ENCODE results near the gene FRMD5.

The FRMD5 gene

DNA sequence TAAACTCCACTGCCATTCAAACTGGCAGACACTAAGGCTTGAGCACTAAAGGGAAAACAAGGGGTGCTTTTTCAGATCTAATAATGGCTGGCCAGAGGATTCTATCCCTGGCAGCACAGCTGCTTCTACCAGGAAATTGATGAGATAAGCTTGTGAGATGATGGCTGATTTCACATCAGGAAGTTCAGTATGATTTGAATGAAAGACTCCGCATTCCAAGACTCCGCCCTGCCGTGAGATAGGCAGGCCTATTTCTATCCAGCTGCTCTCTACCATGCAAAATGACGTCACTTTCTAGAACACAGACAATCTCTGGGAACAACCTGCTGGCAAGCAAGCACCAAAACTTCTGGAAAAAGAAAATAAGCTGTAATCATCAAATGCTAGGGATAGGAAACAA, 196.5 kb downstream of the FRMD5 start:
- TF ChIP-seq, protein P1, sequence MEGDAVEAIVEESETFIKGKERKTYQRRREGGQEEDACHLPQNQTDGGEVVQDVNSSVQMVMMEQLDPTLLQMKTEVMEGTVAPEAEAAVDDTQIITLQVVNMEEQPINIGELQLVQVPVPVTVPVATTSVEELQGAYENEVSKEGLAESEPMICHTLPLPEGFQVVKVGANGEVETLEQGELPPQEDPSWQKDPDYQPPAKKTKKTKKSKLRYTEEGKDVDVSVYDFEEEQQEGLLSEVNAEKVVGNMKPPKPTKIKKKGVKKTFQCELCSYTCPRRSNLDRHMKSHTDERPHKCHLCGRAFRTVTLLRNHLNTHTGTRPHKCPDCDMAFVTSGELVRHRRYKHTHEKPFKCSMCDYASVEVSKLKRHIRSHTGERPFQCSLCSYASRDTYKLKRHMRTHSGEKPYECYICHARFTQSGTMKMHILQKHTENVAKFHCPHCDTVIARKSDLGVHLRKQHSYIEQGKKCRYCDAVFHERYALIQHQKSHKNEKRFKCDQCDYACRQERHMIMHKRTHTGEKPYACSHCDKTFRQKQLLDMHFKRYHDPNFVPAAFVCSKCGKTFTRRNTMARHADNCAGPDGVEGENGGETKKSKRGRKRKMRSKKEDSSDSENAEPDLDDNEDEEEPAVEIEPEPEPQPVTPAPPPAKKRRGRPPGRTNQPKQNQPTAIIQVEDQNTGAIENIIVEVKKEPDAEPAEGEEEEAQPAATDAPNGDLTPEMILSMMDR (IDR thresholded peaks at IDR 0.05) = no peak

DNA sequence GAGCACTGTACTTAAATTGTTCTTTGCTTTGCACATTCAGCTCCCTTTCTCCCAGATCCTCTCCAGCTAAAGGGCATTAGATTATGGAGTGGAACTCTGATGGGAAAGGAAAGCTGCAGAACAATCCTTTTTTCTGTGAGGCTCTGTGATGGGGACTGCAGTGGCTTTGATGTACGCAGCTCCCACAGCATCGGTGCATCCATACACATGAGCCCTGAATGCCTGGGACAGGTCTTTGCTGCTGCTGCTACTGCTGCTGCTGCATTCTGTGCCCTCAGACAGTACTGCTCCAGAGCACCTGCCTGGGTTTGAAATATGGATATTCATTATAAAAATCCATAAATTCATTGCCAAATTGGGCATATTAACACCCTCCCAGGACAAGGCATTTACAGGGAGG, 203.9 kb downstream of the FRMD5 start:
- TF ChIP-seq, protein P1 (IDR thresholded peaks at IDR 0.05) = no peak

DNA sequence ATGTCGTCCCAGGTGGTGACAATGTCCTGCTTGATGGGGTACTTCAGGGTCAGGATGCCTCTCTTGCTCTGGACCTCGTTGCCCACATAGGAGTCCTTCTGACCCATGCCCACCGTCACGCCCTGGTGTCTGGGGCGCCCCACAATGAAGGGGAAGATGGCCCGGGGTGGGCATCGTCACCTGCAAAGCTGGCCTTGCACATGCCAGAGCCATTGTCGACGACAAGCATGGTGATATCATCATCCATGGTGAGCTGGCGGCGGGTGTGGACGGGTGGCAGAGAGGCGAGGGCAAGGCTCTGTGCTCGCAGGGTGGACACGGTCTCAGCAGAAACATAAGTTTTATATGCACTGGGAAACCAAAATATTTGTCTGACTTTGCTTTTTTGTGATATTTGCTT, 205.1 kb downstream of the FRMD5 start:
- TF ChIP-seq, protein P1 (IDR thresholded peaks at IDR 0.05) = no peak

DNA sequence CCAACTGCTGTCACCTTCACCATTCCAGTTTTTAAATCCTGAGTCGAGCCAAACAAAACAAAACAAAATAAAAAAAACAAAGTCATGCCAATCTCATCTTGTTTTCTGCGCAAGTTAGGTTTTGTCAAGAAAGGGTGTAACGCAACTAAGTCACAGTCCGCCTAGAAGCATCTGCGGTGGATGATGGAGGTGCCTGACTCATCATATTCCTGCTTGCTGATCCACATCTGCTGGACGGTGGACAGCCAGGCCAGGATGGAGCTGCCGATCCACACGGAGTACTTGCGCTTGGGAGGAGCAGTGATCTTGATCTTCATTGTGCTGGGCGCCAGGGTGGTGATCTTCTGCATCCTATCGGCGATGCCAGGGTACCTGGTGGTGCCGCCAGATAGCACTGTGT, 206.2 kb downstream of the FRMD5 start:
- TF ChIP-seq, protein P1 (IDR thresholded peaks at IDR 0.05) = no peak

DNA sequence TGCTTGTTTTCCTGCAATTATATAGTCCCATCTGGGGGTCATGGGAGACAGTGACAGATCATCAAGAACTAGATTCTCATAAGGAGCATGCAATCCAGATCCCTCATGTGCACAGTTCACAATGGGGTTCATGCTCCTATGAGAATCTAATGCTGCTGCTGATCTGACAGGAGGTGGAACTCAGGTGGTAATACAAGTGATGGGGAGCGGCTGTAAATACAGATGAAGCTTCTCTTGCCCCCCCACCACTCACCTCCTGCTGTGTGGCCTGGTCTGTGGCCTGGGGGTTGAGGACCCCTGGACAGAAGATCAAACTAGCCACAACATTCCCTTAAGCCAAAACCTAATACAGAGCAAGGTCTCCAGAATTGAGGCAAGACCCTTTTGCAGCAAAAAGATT, 207.1 kb downstream of the FRMD5 start:
- TF ChIP-seq, protein P1 (IDR thresholded peaks at IDR 0.05) = no peak

DNA sequence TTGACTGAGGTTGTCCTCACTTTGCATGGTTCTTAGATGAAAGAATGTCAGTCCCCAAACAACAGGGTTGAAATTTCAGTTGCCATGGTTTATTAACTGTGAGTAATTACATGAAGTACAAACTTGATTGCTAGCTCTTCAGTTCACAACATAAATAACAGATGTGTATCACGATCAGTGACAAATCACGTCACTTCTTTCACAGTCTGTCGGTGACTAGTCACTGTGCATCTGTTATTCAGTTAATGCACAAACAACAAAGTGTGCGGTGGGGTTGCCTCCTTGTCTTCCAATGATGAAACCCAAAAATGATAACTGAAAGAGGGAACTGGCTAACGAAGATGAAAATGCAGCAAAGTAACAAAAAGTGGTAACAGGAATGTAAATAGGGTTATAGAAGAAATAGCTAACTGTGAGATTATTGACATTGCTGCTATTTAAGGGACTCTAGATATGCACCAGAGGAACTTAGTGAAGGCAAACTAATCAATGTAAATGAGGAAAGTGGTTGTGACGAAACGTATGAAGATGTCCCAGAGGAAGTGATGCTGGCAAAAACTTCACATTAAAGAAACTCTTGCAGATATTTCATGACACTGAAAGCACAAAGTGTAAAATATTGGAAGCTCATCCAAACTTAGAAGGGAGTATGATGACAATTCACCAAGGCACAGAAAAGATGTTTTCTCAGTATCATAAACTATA, 208.9 kb downstream of the FRMD5 start:
- TF ChIP-seq, protein P1 (IDR thresholded peaks at IDR 0.05) = no peak

DNA sequence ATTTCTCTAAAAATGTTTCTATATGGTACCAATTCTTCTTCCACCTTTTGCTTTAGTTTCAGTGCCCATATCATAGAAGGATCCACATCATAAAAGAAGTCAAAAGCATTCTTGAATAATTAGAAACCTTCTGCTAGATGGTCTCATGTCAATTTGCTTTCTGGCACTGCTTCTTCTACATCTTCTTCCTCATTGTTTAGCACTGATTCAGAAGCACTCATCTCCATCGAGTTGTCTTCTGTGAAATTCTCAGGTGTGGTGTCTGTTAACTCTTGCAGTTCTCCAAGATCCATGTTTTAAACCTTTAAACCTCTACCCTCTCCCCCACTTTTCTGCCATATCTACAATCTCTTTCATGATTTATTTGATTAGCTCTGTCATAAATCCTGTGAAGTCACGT, 213.5 kb downstream of the FRMD5 start:
- TF ChIP-seq, protein P1 (IDR thresholded peaks at IDR 0.05) = no peak
